ENCODE data around the gene SMIM10L2A. TPM values are rescaled to one million over a fixed set of nuclear protein-coding genes. Genes with fewer than 3 reads are reported as not detected.

SMIM10L2A gene
- total RNA-seq, 4 donors from 2014 or later = 0.24 to 0.79 (median 0.42) TPM

DNA sequence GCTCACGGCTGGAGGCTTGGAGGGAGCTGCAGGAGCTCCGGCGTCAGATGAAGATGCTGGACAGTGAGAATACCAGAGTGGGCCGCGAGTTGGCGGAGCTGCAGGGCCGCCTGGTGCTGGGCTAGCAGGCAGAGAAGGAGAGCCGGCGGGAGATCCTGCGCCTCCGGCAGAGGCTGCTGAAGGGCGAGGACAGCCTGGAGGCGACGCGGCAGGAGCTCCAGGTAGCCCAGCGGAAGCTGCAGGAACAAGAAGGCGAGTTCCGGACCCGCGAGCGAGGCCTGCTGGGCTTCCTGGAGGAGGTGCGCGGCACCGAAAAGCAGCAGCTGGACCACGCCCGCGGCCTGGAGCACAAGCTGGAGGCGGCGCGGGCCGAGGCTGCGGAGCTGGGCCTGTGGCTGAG lies 14.7 kb downstream of the SMIM10L2A start:
- DNase-seq (ENCODE audit: low spot score) = no peak
- no peak for ATAC-seq (ENCODE audit: low FRiP score)
- TF ChIP-seq, protein P1, sequence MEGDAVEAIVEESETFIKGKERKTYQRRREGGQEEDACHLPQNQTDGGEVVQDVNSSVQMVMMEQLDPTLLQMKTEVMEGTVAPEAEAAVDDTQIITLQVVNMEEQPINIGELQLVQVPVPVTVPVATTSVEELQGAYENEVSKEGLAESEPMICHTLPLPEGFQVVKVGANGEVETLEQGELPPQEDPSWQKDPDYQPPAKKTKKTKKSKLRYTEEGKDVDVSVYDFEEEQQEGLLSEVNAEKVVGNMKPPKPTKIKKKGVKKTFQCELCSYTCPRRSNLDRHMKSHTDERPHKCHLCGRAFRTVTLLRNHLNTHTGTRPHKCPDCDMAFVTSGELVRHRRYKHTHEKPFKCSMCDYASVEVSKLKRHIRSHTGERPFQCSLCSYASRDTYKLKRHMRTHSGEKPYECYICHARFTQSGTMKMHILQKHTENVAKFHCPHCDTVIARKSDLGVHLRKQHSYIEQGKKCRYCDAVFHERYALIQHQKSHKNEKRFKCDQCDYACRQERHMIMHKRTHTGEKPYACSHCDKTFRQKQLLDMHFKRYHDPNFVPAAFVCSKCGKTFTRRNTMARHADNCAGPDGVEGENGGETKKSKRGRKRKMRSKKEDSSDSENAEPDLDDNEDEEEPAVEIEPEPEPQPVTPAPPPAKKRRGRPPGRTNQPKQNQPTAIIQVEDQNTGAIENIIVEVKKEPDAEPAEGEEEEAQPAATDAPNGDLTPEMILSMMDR (IDR thresholded peaks at IDR 0.05) = no peak

DNA sequence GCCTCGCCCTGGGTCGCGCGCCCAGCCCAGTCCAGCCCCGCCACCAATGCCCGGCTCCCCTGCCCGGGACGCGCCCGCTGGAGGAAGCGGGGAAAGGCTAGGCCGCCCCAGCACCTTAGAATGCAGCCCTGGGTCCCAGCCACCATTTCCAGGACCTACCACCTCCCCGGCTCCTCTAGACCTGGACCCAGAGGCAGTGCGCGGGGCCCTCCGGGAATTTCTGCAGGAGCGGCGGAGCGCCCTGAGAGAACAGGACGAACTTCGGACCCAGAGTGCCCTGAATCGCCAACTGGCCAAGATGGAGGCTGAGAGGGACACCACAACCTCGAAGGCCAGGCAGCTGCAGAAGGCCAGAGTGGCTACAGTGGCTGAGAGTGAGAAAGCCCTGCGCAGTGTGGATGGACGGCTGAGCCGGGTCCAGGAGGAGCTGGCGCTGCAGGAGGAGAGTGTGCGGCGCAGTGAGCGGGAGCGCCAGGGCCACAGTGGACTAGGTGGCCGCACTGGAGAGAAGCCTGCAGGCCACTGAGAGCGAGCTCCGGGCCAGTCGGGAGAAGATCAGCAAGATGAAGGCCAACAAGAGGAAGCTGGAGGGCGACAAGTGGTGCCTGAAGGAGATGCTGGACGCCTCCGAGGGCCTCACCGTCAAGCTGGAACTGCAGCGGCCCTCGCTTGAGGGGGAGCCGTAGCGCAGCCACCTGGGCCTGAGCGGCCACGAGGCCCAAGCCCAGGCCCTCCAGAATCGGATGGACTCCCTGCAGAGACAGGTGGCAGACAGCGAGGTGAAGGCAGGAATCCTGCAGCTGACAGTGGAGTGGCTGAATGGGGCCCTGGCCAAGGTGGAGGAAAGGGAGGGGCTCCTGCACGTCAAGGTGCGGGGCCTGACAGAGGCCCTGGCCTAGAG lies 15.5 kb downstream of the SMIM10L2A start:
- ATAC-seq (ENCODE audit: low FRiP score) (no peak), DNase-seq (ENCODE audit: low spot score) (no peak)
- TF ChIP-seq, protein P1 (IDR thresholded peaks at IDR 0.05) = no peak

DNA sequence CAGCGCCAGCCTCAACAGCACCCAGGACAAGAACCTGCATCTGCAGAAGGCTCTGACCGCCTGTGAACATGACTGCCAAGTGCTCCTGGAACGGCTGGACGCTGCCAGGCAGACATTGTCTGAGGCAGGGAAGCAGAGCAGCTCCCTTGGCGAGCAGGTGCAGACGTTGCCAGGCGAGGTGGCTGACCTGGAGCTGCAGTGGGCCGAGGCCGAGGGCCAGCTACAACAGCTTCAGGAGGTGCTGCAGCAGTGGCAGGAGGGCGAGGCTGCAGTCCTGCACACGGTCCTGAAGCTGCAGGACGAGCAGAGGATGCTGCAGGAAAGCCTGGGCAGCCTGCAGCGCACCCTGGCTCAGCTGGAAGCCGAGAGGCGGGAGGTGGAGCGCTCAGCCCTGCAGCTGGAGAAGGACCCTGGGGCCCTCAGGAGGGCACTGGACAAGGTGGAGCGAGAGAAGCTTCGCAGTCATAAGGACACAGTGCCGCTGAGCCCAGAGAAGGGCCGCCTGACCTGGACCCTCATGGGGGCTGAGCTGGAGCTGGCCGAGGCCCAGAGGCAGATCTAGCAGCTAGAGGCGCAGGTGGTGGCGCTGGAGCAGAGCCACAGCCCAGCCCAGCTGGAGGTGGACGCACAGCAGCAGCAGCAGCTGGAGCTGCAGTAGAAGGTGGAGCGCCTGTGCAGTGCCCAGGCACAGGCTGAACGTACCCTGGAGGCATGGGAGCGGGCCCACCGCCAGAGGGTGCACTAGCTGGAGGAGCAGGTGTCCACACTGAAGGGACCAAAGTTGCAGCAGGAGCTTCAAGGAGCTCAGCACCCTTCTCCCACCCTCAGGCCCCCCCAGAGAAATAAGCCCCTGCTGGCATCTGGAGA lies 16.4 kb downstream of the SMIM10L2A start:
- TF ChIP-seq, protein P1 (IDR thresholded peaks at IDR 0.05) = no peak
- DNase-seq (ENCODE audit: low spot score) = no peak
- ATAC-seq (ENCODE audit: low FRiP score) = no peak

DNA sequence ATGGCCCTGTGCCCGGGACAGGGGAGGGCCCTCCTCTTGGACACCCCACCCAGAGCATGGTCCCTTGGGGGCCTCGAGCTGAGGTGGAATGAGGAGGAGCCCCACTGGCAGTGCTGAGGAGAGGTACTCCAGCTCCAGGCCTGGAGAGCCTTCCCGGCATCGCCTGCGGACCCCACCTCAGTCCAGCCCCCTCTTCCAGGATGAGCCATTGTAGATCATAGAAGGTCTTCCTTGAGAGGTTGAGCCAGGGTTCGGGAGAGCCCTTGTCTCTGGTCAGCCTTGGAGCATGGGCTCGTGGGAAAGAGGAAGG lies 16.9 kb downstream of the SMIM10L2A start:
- TF ChIP-seq, protein P1 (IDR thresholded peaks at IDR 0.05) = no peak
- no peak for ATAC-seq (ENCODE audit: low FRiP score)
- no peak for DNase-seq (ENCODE audit: low spot score)

DNA sequence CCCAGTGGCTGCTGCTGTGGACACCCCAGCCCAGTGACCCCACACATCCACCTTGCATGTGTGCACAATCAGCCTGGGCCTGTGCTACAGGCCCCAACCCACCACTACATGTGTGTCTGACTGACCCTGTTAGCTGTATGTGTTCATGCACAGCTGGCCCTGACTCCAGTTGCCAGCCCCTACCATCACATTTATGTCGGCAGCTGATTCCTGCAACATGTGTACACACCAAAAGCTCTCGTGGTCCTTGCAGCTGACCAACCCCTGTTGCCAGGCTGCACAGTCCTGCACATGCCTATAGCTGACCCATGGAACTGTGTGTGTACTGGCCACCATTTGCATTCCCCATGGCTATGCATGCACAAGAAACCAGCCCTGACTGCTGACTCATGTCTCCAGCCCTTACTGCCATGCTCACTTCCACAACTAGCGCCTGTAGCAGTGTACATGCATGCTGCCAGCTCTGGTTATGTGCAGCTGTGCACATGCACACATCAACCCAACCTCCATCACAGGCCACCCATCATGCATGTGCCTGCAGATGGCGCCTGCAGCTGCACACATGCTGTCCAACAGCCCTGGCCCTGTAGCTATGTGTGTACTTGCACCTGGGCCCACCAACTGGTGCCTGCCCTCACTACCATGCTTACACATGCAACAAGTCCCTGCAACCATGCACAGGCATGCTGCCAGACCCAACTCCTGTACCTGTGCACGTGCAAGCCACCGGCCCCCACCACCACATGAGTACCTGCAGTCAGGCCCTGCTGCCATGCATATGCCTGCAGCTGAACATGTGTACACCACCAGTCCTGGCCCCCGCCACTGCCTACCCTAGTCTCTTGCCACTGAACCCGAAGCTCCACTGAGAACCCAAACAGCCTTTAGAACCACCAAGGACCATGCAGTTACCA lies 28.1 kb downstream of the SMIM10L2A start:
- TF ChIP-seq, protein P1 (IDR thresholded peaks at IDR 0.05) = no peak
- DNase-seq (ENCODE audit: low spot score) (no peak), ATAC-seq (ENCODE audit: low FRiP score) (no peak)

DNA sequence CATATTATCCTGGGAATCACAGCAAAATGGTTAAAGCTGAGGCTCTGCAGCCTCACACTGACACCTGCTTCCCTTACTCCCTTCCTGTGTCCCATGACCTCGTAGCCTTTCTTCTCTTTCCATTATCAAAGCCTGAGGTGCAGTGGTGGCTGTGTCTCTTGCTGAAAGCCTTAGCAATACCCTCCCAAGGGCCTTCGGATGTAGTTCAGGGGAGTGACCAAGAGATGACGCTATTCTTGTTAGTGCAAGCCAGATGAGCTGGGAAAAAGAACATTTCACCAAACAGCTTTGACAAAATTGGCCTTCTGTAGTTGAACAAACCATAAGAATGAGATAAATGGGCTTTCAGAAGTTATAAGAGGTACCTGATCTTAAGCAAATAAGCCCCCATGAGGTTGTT lies 31.6 kb downstream of the SMIM10L2A start:
- ATAC-seq (ENCODE audit: low FRiP score) = no peak
- DNase-seq (ENCODE audit: low spot score) = no peak
- TF ChIP-seq, protein P1 (IDR thresholded peaks at IDR 0.05) = no peak

All from omental fat pad (tissue), 4 donors.